Mucosa of descending colon (tissue), 3 donors: ENCODE results near the gene DUOXA2. TPM values are rescaled to one million over a fixed set of nuclear protein-coding genes. Genes with fewer than 3 reads are reported as not detected.

Experiments
- ATAC-seq: fragments of 200-7000 bp; cut with Tn5 transposase; one replicate; pipeline ENCODE4 v1.9.1; 2020; ENCODE audit warnings: mild to moderate bottlenecking, moderate library complexity
- DNase-seq, 3 donors: peaks; one replicate each; pipeline ENCODE4 v3.0.0-alpha.2; 2020
- H3K36me3 ChIP-seq: fragments of 200-600 bp; one replicate; pipeline ENCODE4 v1.8.0; 2021; ENCODE audit warnings: low read depth, mild to moderate bottlenecking
- H3K4me1 ChIP-seq: fragments of 200-600 bp; one replicate; pipeline ENCODE4 v1.8.0; 2021; ENCODE audit warnings: low read depth, mild to moderate bottlenecking
- H3K4me3 ChIP-seq: fragments of 200-600 bp; one replicate; pipeline ENCODE4 v1.8.0; 2021; ENCODE audit warnings: mild to moderate bottlenecking
- H3K9me3 ChIP-seq: fragments of 200-600 bp; one replicate; pipeline ENCODE4 v1.8.0; 2021; ENCODE audit warnings: mild to moderate bottlenecking
- intact Hi-C, 2 donors: fragments of 100-400 bp; cut with DNase I in 1 of 2; cut with micrococcal nuclease in 1 of 2; formaldehyde crosslinking; loops; one replicate each; pipeline versions ENCODE4 v1.11.0 to v1.11.1; 2022; cut with DNase I, micrococcal nuclease
- total RNA-seq, 3 donors: library from RNA; stranded (reverse); fragmentation: NEBNext Ultra II Directional in 2 of 3; extraction: Animal tissue kit (Norgen Biotek cat#: 25700) in 2 of 3; gene quantifications; one replicate each; pipeline versions ENCODE4 v1.2.1 to v1.2.4, GENCODE V29; 2021 to 2023
- TF ChIP-seq, protein P1 (sequence below): fragments of 200-600 bp; IDR thresholded peaks from one replicate; pipeline ENCODE4 v1.8.0; 2022; ENCODE audit warnings: antibody characterized with exemption, mild to moderate bottlenecking
- donor health status: DM: no; HTN: no; CAD: no; lungs with moderate emphysema.
- donor health status: DM: no; HTN: no; CAD: no.
- donor health status: DM: no; HTN: yes; CAD: no.

DUOXA2 gene
- total RNA-seq, 3 donors from 2014 or later, result 0.32 to 5.8 (median 1.2) TPM

DNA sequence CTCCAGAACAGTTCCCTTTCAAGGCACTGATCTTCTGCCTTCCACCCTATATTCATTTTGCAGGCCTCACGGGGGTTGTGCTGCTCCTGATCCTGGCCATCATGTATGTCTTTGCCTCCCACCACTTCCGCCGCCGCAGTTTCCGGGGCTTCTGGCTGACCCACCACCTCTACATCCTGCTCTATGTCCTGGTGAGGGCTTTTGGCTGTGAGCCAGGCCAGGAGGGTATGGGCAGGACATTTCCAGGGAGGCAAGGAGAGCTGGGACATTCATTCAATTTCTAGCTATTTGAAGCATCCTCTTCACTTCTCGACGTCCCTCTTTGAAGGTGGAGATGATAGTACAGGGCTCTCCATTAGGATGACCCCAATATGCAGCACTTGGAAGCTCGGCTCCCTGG, 41.6 kb downstream of the DUOXA2 start:
- no peak overlapping the region for H3K4me3 ChIP-seq
- intact Hi-C loops, result no loop called here
- DNase-seq (no peak), ATAC-seq (no peak)
- H3K36me3 ChIP-seq, result no peaks in the 10 kb centered on the region
- TF ChIP-seq, protein P1, sequence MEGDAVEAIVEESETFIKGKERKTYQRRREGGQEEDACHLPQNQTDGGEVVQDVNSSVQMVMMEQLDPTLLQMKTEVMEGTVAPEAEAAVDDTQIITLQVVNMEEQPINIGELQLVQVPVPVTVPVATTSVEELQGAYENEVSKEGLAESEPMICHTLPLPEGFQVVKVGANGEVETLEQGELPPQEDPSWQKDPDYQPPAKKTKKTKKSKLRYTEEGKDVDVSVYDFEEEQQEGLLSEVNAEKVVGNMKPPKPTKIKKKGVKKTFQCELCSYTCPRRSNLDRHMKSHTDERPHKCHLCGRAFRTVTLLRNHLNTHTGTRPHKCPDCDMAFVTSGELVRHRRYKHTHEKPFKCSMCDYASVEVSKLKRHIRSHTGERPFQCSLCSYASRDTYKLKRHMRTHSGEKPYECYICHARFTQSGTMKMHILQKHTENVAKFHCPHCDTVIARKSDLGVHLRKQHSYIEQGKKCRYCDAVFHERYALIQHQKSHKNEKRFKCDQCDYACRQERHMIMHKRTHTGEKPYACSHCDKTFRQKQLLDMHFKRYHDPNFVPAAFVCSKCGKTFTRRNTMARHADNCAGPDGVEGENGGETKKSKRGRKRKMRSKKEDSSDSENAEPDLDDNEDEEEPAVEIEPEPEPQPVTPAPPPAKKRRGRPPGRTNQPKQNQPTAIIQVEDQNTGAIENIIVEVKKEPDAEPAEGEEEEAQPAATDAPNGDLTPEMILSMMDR, result no peak
- no peaks in the 10 kb centered on the region for H3K9me3 ChIP-seq
- H3K4me1 ChIP-seq, result no peaks in the 10 kb centered on the region

GRCh38 chr15:45156744-45157455, 42.8 kb downstream of the DUOXA2 start:
- no peak for DNase-seq
- intact Hi-C loops, result no loop called here
- Histone ChIP-seq H3K9me3 (no peaks in the 10 kb centered on the region), H3K36me3 (no peaks in the 10 kb centered on the region), H3K4me1 (no peaks in the 10 kb centered on the region), H3K4me3 (no peak overlapping the region)
- TF ChIP-seq, protein P1, result no peak
- no peak for ATAC-seq

- Histone ChIP-seq H3K9me3 (no peaks in the 10 kb centered on the region), H3K4me1 (no peaks in the 10 kb centered on the region), H3K4me3 (no peak overlapping the region), H3K36me3 (no peaks in the 10 kb centered on the region)
- DNase-seq (no peak), ATAC-seq (no peak)
- TF ChIP-seq, protein P1, result no peak
- intact Hi-C loops, result no loop called here
Observed at GRCh38 chr15:45157974-45158373, 43.8 kb downstream of the DUOXA2 start.

- ATAC-seq (no peak), DNase-seq (no peak)
- no peaks in the 10 kb centered on the region for H3K36me3 ChIP-seq
- H3K4me1 ChIP-seq, result peaks cover 6% of the 10 kb centered on the region
- H3K9me3 ChIP-seq, result no peaks in the 10 kb centered on the region
- H3K4me3 ChIP-seq, result no peak overlapping the region
- intact Hi-C loops, result loop anchor here in 1 of 2 donors (10.0 kb wide), 1 partner anchor 223 kb away; no protein-coding TSS in a partner anchor
- TF ChIP-seq, protein P1, result no peak
Observed at GRCh38 chr15:45161666-45162065, 47.5 kb downstream of the DUOXA2 start.

GRCh38 chr15:45162771-45163507, 48.8 kb downstream of the DUOXA2 start:
- Histone ChIP-seq H3K4me3 (no peak overlapping the region), H3K9me3 (no peaks in the 10 kb centered on the region), H3K4me1 (peaks cover 6% of the 10 kb centered on the region), H3K36me3 (no peaks in the 10 kb centered on the region)
- peak; percentile 63 for ATAC-seq
- TF ChIP-seq, protein P1, result peak; percentile 77
- peak in 2 of 3 donors; percentile 83 to 89 for DNase-seq
- intact Hi-C loops, result loop anchor here in 1 of 2 donors (10.0 kb wide), 1 partner anchor 222 kb away; no protein-coding TSS in a partner anchor
